OCI-LY3 (cell line): ENCODE data around the gene THOC5.

Experiments used
- CTCF ChIP-seq: fragments of 200-600, 300-600 bp; sonication (generic); IDR thresholded peaks from 2 replicates; pipeline ENCODE4 v1.5.1; 2014; ENCODE audit warnings: antibody characterized with exemption, low read length, low read depth
- EZH2phosphoT487 ChIP-seq: fragments of 200-600 bp; shearing (Covaris generic); IDR thresholded peaks from 2 replicates; pipeline ENCODE4 v1.6.1; 2018; ENCODE audit warnings: antibody characterized with exemption, mixed run types, low read depth

- TF ChIP-seq CTCF (no peak), EZH2phosphoT487 (no peak)
Measured at GRCh38 chr22:29480262-29480511, 73.4 kb downstream of the THOC5 start.
